Rectal smooth muscle tissue (tissue), 1 donor: ENCODE measurements around the gene MFNG.

ENCODE experiments used
- H3K27ac ChIP-seq: one replicate; pipeline ENCODE4 v1.7.0; 2013; ENCODE audit warnings: low read depth, low read length, inconsistent platforms
- H3K27me3 ChIP-seq: one replicate; pipeline ENCODE4 v1.7.0; 2013; ENCODE audit warnings: low read length; ENCODE audit not compliant: control insufficient read depth, insufficient read depth
- H3K36me3 ChIP-seq: one replicate; pipeline ENCODE4 v1.7.0; 2013; ENCODE audit warnings: low read length; ENCODE audit not compliant: control insufficient read depth, insufficient read depth
- H3K4me1 ChIP-seq: one replicate; pipeline ENCODE4 v1.7.0; 2013; ENCODE audit warnings: low read length; ENCODE audit not compliant: control insufficient read depth, insufficient read depth
- H3K4me3 ChIP-seq: one replicate; pipeline ENCODE4 v1.7.0; 2013; ENCODE audit warnings: low read length
- H3K9ac ChIP-seq: one replicate; pipeline ENCODE4 v1.7.0; 2013; ENCODE audit warnings: low read length

Gene MFNG

DNA sequence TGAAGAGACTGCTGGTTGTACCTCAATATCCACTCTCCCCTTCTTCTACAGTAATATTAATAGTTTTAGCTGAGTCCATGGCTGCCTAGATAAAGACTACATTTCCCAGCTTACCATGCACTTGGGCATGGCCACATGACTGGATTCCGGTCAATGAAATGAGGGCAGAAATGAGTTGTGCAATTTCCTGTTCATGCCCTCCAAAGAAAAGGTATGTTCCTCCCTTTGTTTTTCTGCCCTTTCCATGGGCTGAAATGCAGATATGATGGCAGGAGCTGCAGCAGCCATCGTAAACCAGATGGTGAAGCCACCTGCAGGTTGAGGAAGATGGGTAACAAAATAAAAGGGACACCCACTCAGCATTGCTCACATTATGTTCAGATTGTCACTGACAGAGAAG is 43.6 kb downstream of the MFNG start:
- H3K4me1 ChIP-seq = no peaks in the 10 kb centered on the region
- H3K4me3 ChIP-seq = no peak overlapping the region
- H3K27me3 ChIP-seq = no peaks in the 10 kb centered on the region
- no peak overlapping the region for H3K9ac ChIP-seq
- no peak overlapping the region for H3K27ac ChIP-seq
- H3K36me3 ChIP-seq = no peaks in the 10 kb centered on the region

DNA sequence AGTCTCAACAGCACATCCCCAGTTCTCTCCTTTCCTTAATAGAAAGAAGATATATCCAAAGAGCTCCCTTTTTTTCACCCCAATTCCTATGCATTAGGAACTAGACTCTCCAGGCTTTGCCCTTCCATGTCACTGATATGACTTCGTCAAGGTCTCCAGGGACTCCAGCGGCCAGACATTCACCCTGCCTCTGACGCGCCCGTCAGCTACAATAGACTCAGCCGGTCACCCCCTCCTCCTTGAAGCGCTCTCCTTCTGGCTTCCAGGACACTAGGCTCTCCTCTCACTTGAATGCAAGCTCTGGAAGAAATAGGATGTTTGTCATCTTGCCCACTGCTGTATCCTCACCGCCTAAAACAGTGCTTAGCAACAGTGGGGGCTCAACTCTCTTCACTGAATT is 44.0 kb downstream of the MFNG start:
- no peak overlapping the region for H3K4me3 ChIP-seq
- no peak overlapping the region for H3K27ac ChIP-seq
- H3K36me3 ChIP-seq = no peaks in the 10 kb centered on the region
- H3K9ac ChIP-seq = no peak overlapping the region
- no peaks in the 10 kb centered on the region for H3K4me1 ChIP-seq
- H3K27me3 ChIP-seq = no peaks in the 10 kb centered on the region

DNA sequence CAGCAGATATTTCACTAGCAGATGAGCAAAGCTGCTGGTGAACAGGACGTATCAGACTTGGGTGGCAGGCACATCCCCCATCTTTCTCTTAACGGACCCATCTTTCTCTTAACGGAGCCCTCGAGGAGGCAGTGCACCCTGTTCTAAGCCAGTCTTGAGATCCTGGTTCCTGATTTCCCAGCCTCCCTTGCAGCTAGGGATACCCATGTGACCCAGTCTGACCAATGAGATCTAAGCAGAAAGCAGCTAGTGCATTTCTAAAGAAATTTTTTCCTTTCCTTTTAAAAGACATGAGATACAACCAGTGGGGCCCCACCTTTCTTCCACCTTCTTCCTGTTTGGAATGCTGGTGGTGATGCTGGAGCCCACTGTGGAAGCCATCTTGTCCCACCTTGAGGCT is 45.3 kb downstream of the MFNG start:
- Histone ChIP-seq H3K36me3 (no peaks in the 10 kb centered on the region), H3K27ac (no peak overlapping the region), H3K4me3 (no peak overlapping the region), H3K27me3 (no peaks in the 10 kb centered on the region), H3K4me1 (no peaks in the 10 kb centered on the region), H3K9ac (no peak overlapping the region)

- H3K36me3 ChIP-seq = no peaks in the 10 kb centered on the region
- peaks cover 2% of the 10 kb centered on the region for H3K27me3 ChIP-seq
These were observed 46.8 kb downstream of the MFNG start for GRCh38 chr22:37439347-37439746.

DNA sequence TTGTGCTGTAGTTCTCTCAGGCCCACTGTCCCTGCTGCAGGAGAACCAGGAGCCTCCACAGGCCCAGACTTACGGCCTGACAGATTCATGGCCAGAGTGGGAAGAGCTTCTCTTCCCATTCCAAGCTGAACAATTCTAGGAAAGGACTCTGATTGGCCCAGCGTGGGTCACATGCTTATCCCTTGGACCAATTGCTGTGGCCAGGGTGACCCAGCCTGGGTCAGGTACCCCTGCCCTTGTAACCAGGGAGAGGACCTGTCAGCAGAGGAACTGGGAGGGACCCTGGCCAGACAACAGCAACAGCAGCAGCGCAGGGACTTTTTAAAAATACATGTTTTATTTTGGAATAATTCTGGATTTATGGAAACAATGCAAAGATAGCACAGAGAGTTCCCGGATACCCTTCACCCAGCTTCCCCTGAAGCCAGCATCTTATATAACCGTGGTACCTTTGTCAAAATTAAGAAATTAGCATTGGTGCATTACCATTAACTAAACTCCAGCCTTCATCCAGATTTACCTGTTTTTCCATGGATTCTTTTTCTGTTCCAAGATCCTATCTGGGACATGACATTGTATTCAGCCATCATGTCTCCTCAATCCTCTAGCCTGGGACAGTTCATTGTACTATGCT is 50.1 kb downstream of the MFNG start:
- H3K4me3 ChIP-seq = no peak overlapping the region
- no peaks in the 10 kb centered on the region for H3K36me3 ChIP-seq
- peaks cover 4% of the 10 kb centered on the region for H3K27me3 ChIP-seq
- no peaks in the 10 kb centered on the region for H3K4me1 ChIP-seq
- no peak overlapping the region for H3K9ac ChIP-seq
- H3K27ac ChIP-seq = no peak overlapping the region

More at GRCh38 chr22:37439347-37439746, 46.8 kb downstream of the MFNG start:
- Histone ChIP-seq H3K4me3 (no peak overlapping the region), H3K4me1 (no peaks in the 10 kb centered on the region), H3K9ac (no peak overlapping the region), H3K27ac (no peak overlapping the region)

- H3K27me3 ChIP-seq = peaks cover 13% of the 10 kb centered on the region
- no peaks in the 10 kb centered on the region for H3K4me1 ChIP-seq
- no peak overlapping the region for H3K9ac ChIP-seq
- no peak overlapping the region for H3K27ac ChIP-seq
- H3K4me3 ChIP-seq = no peak overlapping the region
- H3K36me3 ChIP-seq = no peaks in the 10 kb centered on the region
These were observed 52.4 kb downstream of the MFNG start for GRCh38 chr22:37433786-37434185.

DNA sequence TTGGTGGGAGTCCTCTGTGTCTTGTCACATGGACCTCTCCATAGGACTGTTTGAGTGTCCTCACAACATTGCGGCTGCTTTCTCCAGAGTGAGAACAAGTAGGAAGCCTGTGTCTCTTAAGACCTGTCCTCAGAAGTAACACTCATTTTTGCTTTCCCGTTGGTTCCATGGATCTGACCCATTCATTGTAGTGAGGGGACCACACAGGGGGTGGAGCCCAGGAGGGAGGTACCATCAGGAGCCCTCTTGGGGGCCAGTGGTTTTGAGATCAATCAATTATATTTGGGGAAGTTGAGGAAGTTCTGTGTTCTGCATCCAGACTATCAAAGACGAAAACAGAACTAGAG is 53.5 kb downstream of the MFNG start:
- Histone ChIP-seq H3K27me3 (peaks cover 24% of the 10 kb centered on the region), H3K36me3 (no peaks in the 10 kb centered on the region), H3K4me3 (no peak overlapping the region), H3K27ac (no peak overlapping the region), H3K9ac (no peak overlapping the region), H3K4me1 (no peaks in the 10 kb centered on the region)

DNA sequence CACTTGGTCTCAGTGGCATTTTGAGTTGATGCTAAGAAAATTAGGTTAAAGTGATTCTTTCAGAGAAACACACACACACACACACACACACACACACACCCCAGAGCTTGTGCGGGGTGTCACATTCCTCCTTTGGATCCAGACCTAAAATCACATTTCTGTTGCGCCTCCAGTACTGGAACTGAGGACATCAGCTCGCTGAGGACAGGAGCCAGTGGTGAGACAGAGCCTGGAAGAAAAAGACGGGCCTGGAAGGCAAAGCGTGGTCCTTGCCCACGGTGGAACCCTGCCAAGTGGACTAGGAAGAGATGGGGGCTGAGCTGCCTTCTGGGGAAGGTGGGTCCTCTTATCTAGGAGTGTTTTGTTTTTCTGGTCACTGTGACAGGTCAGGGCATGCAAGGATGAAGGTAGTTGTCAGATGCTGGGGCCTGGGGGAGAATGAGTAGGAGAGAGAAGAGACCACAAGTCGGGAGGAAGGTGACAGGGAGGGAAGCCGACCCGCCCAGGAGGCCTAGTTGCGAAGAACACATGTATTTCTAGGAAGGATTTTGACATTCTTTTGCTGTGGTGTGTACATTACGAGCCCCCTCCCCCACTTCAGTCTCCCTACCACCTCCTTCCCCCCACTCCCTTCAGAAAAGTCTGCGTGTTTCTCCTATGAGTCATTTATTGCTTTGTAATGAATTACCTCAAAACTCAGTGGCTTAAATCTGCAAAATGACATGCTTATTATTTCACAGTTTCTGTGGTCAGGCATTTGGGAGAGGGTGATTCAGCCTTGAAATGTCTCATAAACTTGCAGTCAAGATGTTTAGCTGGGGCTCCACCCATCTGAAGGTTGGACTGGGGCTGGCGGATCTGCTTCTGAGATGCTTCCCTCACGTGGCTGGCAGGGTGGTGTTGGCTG is 54.1 kb downstream of the MFNG start:
- Histone ChIP-seq H3K4me3 (no peak overlapping the region), H3K27me3 (peaks cover 24% of the 10 kb centered on the region), H3K27ac (no peak overlapping the region), H3K36me3 (no peaks in the 10 kb centered on the region), H3K9ac (no peak overlapping the region), H3K4me1 (no peaks in the 10 kb centered on the region)

DNA sequence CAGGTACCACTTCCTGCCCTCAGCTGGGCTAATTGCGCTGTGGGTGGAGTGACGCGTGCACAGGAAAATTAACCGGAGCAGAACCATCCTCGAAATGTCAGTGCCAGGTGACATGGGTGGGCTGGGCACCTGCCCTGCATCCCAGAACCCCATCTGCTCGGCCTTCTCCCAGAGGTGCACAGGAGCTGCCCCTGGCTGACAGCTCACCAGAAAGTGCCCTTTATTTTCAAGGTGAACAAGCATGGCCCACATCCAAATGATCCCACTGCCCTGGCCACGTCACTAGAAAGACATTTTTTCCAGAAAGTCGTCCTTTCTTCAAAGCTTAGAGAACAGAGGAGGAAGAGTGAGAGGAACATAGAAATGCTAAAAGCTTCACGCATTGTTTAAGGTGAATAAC is 54.8 kb downstream of the MFNG start:
- Histone ChIP-seq H3K9ac (no peak overlapping the region), H3K27me3 (peaks cover 28% of the 10 kb centered on the region), H3K36me3 (no peaks in the 10 kb centered on the region), H3K4me1 (no peaks in the 10 kb centered on the region), H3K27ac (no peak overlapping the region), H3K4me3 (no peak overlapping the region)

DNA sequence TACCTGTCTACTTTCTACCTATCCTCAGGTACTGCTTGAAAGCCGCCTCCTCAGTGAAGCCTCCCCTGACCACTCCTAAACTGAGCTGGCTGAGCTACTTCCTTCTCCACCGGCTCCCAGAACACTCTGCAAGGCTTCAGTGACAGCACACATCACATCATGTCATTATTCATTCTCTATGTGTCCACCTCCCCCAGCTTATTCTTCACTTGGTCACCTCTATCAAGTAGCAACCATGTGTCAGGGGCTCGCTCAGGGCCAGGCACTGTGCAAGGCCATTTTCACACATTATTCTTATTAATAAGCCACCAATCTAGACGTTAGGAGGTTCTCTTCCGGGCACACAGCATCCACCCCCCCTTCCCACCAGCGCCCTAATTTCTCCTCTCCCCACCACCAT is 55.2 kb downstream of the MFNG start:
- H3K27me3 ChIP-seq = peaks cover 32% of the 10 kb centered on the region
- H3K9ac ChIP-seq = no peak overlapping the region
- no peaks in the 10 kb centered on the region for H3K36me3 ChIP-seq
- no peak overlapping the region for H3K27ac ChIP-seq
- no peak overlapping the region for H3K4me3 ChIP-seq
- no peaks in the 10 kb centered on the region for H3K4me1 ChIP-seq

GRCh38 chr22:37428649-37429586 is 57.3 kb downstream of the MFNG start:
- H3K36me3 ChIP-seq = no peaks in the 10 kb centered on the region
- no peak overlapping the region for H3K4me3 ChIP-seq
- H3K4me1 ChIP-seq = no peaks in the 10 kb centered on the region
- H3K27me3 ChIP-seq = peaks cover 35% of the 10 kb centered on the region
- no peak overlapping the region for H3K27ac ChIP-seq
- H3K9ac ChIP-seq = no peak overlapping the region
